ENCODE measurements around the gene ATG4C. TPM values are rescaled to one million over a fixed set of nuclear protein-coding genes. Genes with fewer than 3 reads are reported as not detected.

ATG4C gene
- total RNA-seq, 1 experiment from 2014 or later = 13.1 TPM

DNA sequence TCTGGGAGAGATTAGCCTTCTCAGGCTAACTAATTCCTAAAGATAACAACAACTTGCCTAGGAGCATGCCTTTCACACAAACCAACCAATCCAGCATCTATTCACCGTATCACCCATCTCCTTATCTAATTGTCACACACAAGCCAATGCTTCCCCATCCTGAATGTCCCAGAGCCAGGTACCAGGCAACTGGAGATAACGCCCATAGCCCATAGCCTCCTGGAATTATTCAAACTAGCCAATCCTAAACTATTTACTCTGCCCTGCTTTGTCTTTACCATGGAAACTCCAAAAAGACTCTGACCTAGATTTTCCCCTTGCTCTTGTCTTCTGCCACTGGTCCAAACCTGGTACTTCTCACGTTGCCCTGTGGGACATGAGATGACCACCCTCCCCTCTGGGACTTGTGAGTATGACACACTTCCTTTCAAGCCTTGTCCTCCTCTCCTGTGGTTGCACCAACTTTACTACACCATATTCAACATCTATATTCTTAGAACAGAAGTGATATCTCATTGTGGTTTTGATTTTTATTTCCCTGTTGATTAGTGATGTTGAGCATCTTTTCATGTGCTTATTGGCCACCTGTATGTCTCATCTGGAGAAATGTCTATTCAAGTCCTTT lies 8.8 kb upstream of the ATG4C start:
- Histone ChIP-seq H3K27ac (ENCODE audit: insufficient read length, low read depth, low read length) (no peak overlapping the region), H3K4ac (ENCODE audit: low read depth, low read length) (no peak overlapping the region), H3K79me1 (ENCODE audit: insufficient read depth, low read depth, low read length, poor library complexity, severe bottlenecking) (no peaks in the 10 kb centered on the region), H4K20me1 (ENCODE audit: control insufficient read depth, insufficient read depth, insufficient read length) (no peaks in the 10 kb centered on the region), H2BK15ac (ENCODE audit: low read depth, low read length) (no peak overlapping the region), H3K14ac (ENCODE audit: insufficient read depth, low read length) (no peak overlapping the region), H4K8ac (replicated peaks; ENCODE audit: insufficient read length, low read depth, low read length) (no peak overlapping the region), H4K5ac (ENCODE audit: insufficient read length, low read depth, low read length) (no peak overlapping the region), H3K23ac (ENCODE audit: insufficient read length, low read depth, low read length) (no peak overlapping the region), H3K9me3 (ENCODE audit: control insufficient read depth, low read depth, low read length) (no peaks in the 10 kb centered on the region), H2AK5ac (ENCODE audit: insufficient read length, low read length) (no peak overlapping the region), H3K56ac (ENCODE audit: insufficient read length, low read depth, low read length) (no peak overlapping the region), H2AFZ (ENCODE audit: low read length) (no peak overlapping the region), H3K9ac (ENCODE audit: extremely low read depth, insufficient read length, low read length) (no peak overlapping the region), H3K27me3 (ENCODE audit: insufficient read depth, low read length) (no peaks in the 10 kb centered on the region), H2BK12ac (ENCODE audit: insufficient read length, low read depth, low read length) (no peak overlapping the region), H3K4me1 (ENCODE audit: insufficient read depth, low read length) (peaks cover 9% of the 10 kb centered on the region; the same call in 1 of the 2 replicates), H3K4me2 (ENCODE audit: insufficient read depth, insufficient read length, low read length) (no peak overlapping the region), H3T11ph (ENCODE audit: low read length) (no peak overlapping the region), H2BK120ac (ENCODE audit: low read depth, low read length, poor library complexity, severe bottlenecking) (no peak overlapping the region), H3K79me2 (ENCODE audit: insufficient read depth, low read length) (no peaks in the 10 kb centered on the region), H3K23me2 (ENCODE audit: insufficient read length, low read depth, low read length, poor library complexity, severe bottlenecking) (no peaks in the 10 kb centered on the region), H3K18ac (ENCODE audit: insufficient read length, low read depth, low read length) (no peak overlapping the region), H2BK20ac (ENCODE audit: low read depth, low read length, poor library complexity, severe bottlenecking) (no peak overlapping the region), H2BK5ac (ENCODE audit: insufficient read length, low read length) (no peak overlapping the region), H4K91ac (ENCODE audit: insufficient read length, low read depth, low read length) (no peak overlapping the region)
- TF ChIP-seq, protein P1, sequence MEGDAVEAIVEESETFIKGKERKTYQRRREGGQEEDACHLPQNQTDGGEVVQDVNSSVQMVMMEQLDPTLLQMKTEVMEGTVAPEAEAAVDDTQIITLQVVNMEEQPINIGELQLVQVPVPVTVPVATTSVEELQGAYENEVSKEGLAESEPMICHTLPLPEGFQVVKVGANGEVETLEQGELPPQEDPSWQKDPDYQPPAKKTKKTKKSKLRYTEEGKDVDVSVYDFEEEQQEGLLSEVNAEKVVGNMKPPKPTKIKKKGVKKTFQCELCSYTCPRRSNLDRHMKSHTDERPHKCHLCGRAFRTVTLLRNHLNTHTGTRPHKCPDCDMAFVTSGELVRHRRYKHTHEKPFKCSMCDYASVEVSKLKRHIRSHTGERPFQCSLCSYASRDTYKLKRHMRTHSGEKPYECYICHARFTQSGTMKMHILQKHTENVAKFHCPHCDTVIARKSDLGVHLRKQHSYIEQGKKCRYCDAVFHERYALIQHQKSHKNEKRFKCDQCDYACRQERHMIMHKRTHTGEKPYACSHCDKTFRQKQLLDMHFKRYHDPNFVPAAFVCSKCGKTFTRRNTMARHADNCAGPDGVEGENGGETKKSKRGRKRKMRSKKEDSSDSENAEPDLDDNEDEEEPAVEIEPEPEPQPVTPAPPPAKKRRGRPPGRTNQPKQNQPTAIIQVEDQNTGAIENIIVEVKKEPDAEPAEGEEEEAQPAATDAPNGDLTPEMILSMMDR (conservative IDR thresholded peaks at IDR 0.05) = no peak
- Mint-ChIP-seq H3K36me3 (ENCODE audit: insufficient read depth in 1 of 3, low read depth in 3 of 3) (no peaks in the 10 kb centered on the region), H3K27ac (no peak overlapping the region), H3K4me3 (no peak overlapping the region), H3K27me3 (ENCODE audit: low read depth) (no peaks in the 10 kb centered on the region; the same call in 1 of the 2 replicates), H3K4me1 (peaks cover 15 to 18% of the 10 kb centered on the region in 2 experiments), H3K9me3 (no peaks in the 10 kb centered on the region)
- DNase-seq = no peak
- WGBS (ENCODE audit: extremely low coverage, insufficient read length, low lambda C conversion rate) = no CpG with 5 or more reads among the region's 3 CpGs

Data from H9 (cell line).